DND-41 (cell line): ENCODE measurements around the gene PHACTR1.

Source experiments
- ATAC-seq: fragments of 200-7000 bp; cut with Tn5 transposase; 3 replicates; pipeline ENCODE4 v1.9.1; 2021; ENCODE audit warnings: low read depth; ENCODE audit not compliant: insufficient read depth
- DNase-seq: peaks from one replicate; pipeline ENCODE4 v3.0.0-alpha.2; 2020
- H2AFZ ChIP-seq: 2 replicates; pipeline ENCODE4 v1.6.0; 2012; ENCODE audit warnings: low read depth, low read length
- H3K27ac ChIP-seq: 2 replicates; pipeline ENCODE4 v1.5.1; 2012; ENCODE audit warnings: low read length, inconsistent platforms
- H3K27me3 ChIP-seq: fragments of 200-600 bp; sonication (generic); 2 replicates; pipeline ENCODE4 v1.6.0; 2012; ENCODE audit warnings: low read length, mild to moderate bottlenecking, inconsistent platforms; ENCODE audit not compliant: insufficient read depth, poor library complexity
- H3K36me3 ChIP-seq: 2 replicates; pipeline ENCODE4 v1.5.1; 2012; ENCODE audit warnings: low read length, inconsistent platforms; ENCODE audit not compliant: insufficient read depth
- H3K4me1 ChIP-seq: 2 replicates; pipeline ENCODE4 v1.5.1; 2012; ENCODE audit warnings: mild to moderate bottlenecking, low read length; ENCODE audit not compliant: insufficient read depth
- H3K4me2 ChIP-seq: 2 replicates; pipeline ENCODE4 v1.6.0; 2012; ENCODE audit warnings: mild to moderate bottlenecking, moderate library complexity, low read length, inconsistent platforms; ENCODE audit not compliant: insufficient read depth
- H3K4me3 ChIP-seq, 2 experiments: fragments of 200-600 bp in 1 of 2; shearing (Covaris generic) in 1 of 2; 2 replicates each; pipeline ENCODE4 v1.5.1; 2012 to 2016; ENCODE audit warnings: inconsistent platforms in 2 of 2, low read length in 2 of 2, mild to moderate bottlenecking in 2 of 2, low read depth in 1 of 2, moderate library complexity in 1 of 2
- H3K79me2 ChIP-seq: 2 replicates; pipeline ENCODE4 v1.6.0; 2012; ENCODE audit warnings: low read length, inconsistent platforms; ENCODE audit not compliant: insufficient read depth
- H3K9ac ChIP-seq: 2 replicates; pipeline ENCODE4 v1.6.0; 2012; ENCODE audit warnings: low read depth, mild to moderate bottlenecking, inconsistent platforms, low read length, moderate library complexity
- H3K9me3 ChIP-seq: 2 replicates; pipeline ENCODE4 v1.5.1; 2012; ENCODE audit warnings: low read length, moderate library complexity, mild to moderate bottlenecking, inconsistent platforms; ENCODE audit not compliant: insufficient read depth, severe bottlenecking
- H4K20me1 ChIP-seq: 2 replicates; pipeline ENCODE4 v1.6.0; 2012; ENCODE audit warnings: low read length; ENCODE audit not compliant: insufficient read depth
- CTCF ChIP-seq: IDR thresholded peaks from 2 replicates; pipeline ENCODE4 v1.5.1; 2012; ENCODE audit warnings: borderline replicate concordance, low read length, moderate library complexity, mild to moderate bottlenecking; ENCODE audit not compliant: poor library complexity, severe bottlenecking; ENCODE audit errors: extremely low read depth
- EZH2 ChIP-seq: IDR thresholded peaks from 3 replicates; pipeline ENCODE4 v1.6.1; 2012; ENCODE audit warnings: borderline replicate concordance, low read depth, mild to moderate bottlenecking, moderate library complexity, low read length, inconsistent platforms; ENCODE audit not compliant: severe bottlenecking

PHACTR1 gene

DNA sequence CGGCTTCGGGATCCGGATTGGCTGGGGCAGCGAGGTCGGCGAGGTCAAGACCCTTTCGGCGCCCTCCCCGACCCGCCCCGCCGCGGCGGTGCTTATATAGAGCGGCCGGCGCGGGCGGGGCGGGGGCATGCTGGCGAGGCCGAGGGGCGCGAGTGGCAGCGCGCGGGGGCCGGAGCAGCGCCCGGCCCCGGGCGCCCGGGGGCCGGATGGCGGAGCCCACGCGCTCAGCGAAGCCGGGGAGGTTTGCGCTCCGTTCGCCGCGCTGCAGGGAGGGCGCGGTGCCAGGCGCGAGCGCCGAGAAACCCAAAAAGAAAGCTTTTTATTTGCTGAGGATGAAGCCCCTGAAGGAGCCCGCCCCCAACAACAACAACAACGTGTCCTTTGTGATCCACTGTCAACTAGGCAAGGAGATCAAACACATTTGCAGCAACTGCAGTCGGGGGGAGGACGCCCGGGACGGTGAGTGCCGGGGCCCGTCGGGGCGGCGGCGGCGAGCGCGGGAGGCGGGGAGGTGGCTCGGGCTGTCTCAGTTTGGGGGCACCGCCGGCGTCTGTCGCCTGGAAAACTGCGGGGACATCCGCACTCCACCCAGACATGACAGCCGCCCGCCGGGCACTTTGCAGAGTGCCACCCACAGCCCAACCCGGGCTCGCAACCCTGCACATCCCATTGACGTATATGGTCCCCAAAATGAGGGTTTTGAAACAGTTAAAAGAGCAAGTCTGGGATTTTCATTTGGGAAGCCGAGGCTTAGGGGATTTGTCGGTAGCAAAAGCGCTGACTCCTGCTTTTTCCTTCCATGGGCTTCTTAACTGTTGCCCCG, 297.3 kb downstream of the PHACTR1 start:
- DNase-seq (no peak), ATAC-seq (no peak)
- no peaks in the 10 kb centered on the region for H3K36me3 ChIP-seq
- no peak for TF ChIP-seq EZH2
- TF ChIP-seq CTCF, result no peak
- no peak overlapping the region for H3K4me3 ChIP-seq
- H3K4me1 ChIP-seq, result no peaks in the 10 kb centered on the region
- H3K9ac ChIP-seq, result no peak overlapping the region
- no peak overlapping the region for H2AFZ ChIP-seq
- peaks cover 3% of the 10 kb centered on the region for H3K27me3 ChIP-seq
- H3K79me2 ChIP-seq, result no peaks in the 10 kb centered on the region
- no peaks in the 10 kb centered on the region for H3K9me3 ChIP-seq
- H3K4me2 ChIP-seq, result no peak overlapping the region
- H4K20me1 ChIP-seq, result no peaks in the 10 kb centered on the region
- no peak overlapping the region for H3K27ac ChIP-seq

GRCh38 chr6:13014504-13015378, 298.2 kb downstream of the PHACTR1 start:
- ATAC-seq (no peak), DNase-seq (no peak)
- no peaks in the 10 kb centered on the region for H3K9me3 ChIP-seq
- TF ChIP-seq EZH2, result no peak
- TF ChIP-seq CTCF, result no peak
- H2AFZ ChIP-seq, result no peak overlapping the region
- H3K4me3 ChIP-seq, result no peak overlapping the region
- H3K79me2 ChIP-seq, result no peaks in the 10 kb centered on the region
- H3K36me3 ChIP-seq, result no peaks in the 10 kb centered on the region
- H3K9ac ChIP-seq, result no peak overlapping the region
- H3K27ac ChIP-seq, result no peak overlapping the region
- H4K20me1 ChIP-seq, result no peaks in the 10 kb centered on the region
- no peak overlapping the region for H3K4me2 ChIP-seq
- H3K4me1 ChIP-seq, result no peaks in the 10 kb centered on the region
- peaks cover 3% of the 10 kb centered on the region for H3K27me3 ChIP-seq

GRCh38 chr6:13015379-13015681, 298.8 kb downstream of the PHACTR1 start:
- Histone ChIP-seq H3K36me3 (no peaks in the 10 kb centered on the region), H3K27me3 (peaks cover 3% of the 10 kb centered on the region), H3K9ac (no peak overlapping the region), H3K9me3 (no peaks in the 10 kb centered on the region), H3K4me3 (no peak overlapping the region), H2AFZ (no peak overlapping the region), H3K4me1 (no peaks in the 10 kb centered on the region), H3K27ac (no peak overlapping the region), H3K79me2 (no peaks in the 10 kb centered on the region), H3K4me2 (no peak overlapping the region), H4K20me1 (no peaks in the 10 kb centered on the region)
- ATAC-seq (no peak), DNase-seq (no peak)
- no peak for TF ChIP-seq CTCF
- TF ChIP-seq EZH2, result no peak
